HepG2 (cell line): ENCODE measurements around the gene FRG1. TPM values are rescaled to one million over a fixed set of nuclear protein-coding genes. Genes with fewer than 3 reads are reported as not detected.
A peak's percentile ranks its signal among the peaks of the same experiment; 100 is the strongest.

ENCODE experiments used
- BRD4 ChIP-seq: sonication (generic); formaldehyde crosslinking; IDR thresholded peaks from 2 replicates; pipeline ENCODE4 v1.4.0; 2020; ENCODE audit warnings: missing genetic modification reagents
- CHCHD3 ChIP-seq: sonication (generic); formaldehyde crosslinking; IDR thresholded peaks from 2 replicates; pipeline ENCODE4 v1.8.0; 2022; ENCODE audit warnings: mild to moderate bottlenecking, missing genetic modification reagents, moderate library complexity
- CREB1 ChIP-seq, 2 experiments: fragments of 450-650 bp in 1 of 2; IDR thresholded peaks; 2 replicates each; pipeline ENCODE4 v1.6.1; 2016 to 2017; ENCODE audit warnings: control low read depth in 1 of 2, mild to moderate bottlenecking in 1 of 2, missing compliant biosample characterization in 1 of 2, missing genetic modification characterization in 1 of 2
- DMAP1 ChIP-seq: IDR thresholded peaks from 2 replicates; pipeline ENCODE4 v1.6.1; 2016
- GATAD1 ChIP-seq: IDR thresholded peaks from 2 replicates; pipeline ENCODE4 v1.6.1; 2016; ENCODE audit warnings: missing genetic modification reagents, missing compliant biosample characterization
- HOXA7 ChIP-seq: sonication (generic); formaldehyde crosslinking; IDR thresholded peaks from 2 replicates; pipeline ENCODE4 v1.8.1; 2022; ENCODE audit warnings: mild to moderate bottlenecking, missing genetic modification reagents, moderate library complexity
- HOXD1 ChIP-seq: sonication (generic); formaldehyde crosslinking; IDR thresholded peaks from 2 replicates; pipeline ENCODE4 v1.5.0; 2020; ENCODE audit warnings: missing genetic modification reagents
- KMT2B ChIP-seq: IDR thresholded peaks from 2 replicates; pipeline ENCODE4 v1.6.1; 2016; ENCODE audit warnings: missing genetic modification reagents, missing compliant biosample characterization
- LCORL ChIP-seq, 2 experiments: fragments of 450-650 bp in 1 of 2; sonication (generic) in 1 of 2; formaldehyde crosslinking in 1 of 2; IDR thresholded peaks; 2 replicates each; pipeline versions ENCODE4 v1.5.0 to v1.6.1; 2017 to 2020; ENCODE audit warnings: antibody characterized with exemption in 1 of 2, missing genetic modification reagents in 1 of 2
- MZF1 ChIP-seq: sonication (generic); formaldehyde crosslinking; IDR thresholded peaks from 2 replicates; pipeline ENCODE4 v1.8.1; 2023; ENCODE audit warnings: mild to moderate bottlenecking, missing genetic modification reagents, borderline replicate concordance
- NFYC ChIP-seq: IDR thresholded peaks from 2 replicates; pipeline ENCODE4 v1.6.1; 2016; ENCODE audit warnings: missing genetic modification reagents, missing compliant biosample characterization
- REL ChIP-seq: sonication (generic); formaldehyde crosslinking; conservative IDR thresholded peaks from 2 replicates; pipeline ENCODE4 v1.8.0; 2022; ENCODE audit warnings: mild to moderate bottlenecking, missing genetic modification reagents, moderate library complexity
- SOX5 ChIP-seq: IDR thresholded peaks from 2 replicates; pipeline ENCODE4 v1.6.1; 2016; ENCODE audit warnings: borderline replicate concordance
- STAT6 ChIP-seq: sonication (generic); formaldehyde crosslinking; IDR thresholded peaks from 2 replicates; pipeline ENCODE4 v1.4.0; 2020; ENCODE audit warnings: missing genetic modification reagents, mild to moderate bottlenecking, borderline replicate concordance
- YY1 ChIP-seq: IDR thresholded peaks from 2 replicates; pipeline ENCODE4 v1.6.1; 2011; ENCODE audit warnings: low read length, low read depth, moderate library complexity, mild to moderate bottlenecking; ENCODE audit not compliant: insufficient read depth, insufficient replicate concordance
- ZNF280B ChIP-seq: sonication (generic); formaldehyde crosslinking; IDR thresholded peaks from 2 replicates; pipeline ENCODE4 v1.5.0; 2020; ENCODE audit warnings: missing genetic modification reagents, mild to moderate bottlenecking, borderline replicate concordance
- ZNF558 ChIP-seq: sonication (generic); formaldehyde crosslinking; IDR thresholded peaks from 2 replicates; pipeline ENCODE4 v1.9.0; 2022; ENCODE audit warnings: mild to moderate bottlenecking, missing genetic modification reagents, borderline replicate concordance
- ZNF772 ChIP-seq: sonication (generic); formaldehyde crosslinking; IDR thresholded peaks from 2 replicates; pipeline ENCODE4 v1.5.0; 2020; ENCODE audit warnings: mild to moderate bottlenecking, missing genetic modification reagents
- polyA plus RNA-seq, 8 experiments: library from polyadenylated mRNA; depleted of rRNA in 3 of 8; stranded (reverse) in 7 of 8; unstranded in 1 of 8; fragments of >200 nt; fragmentation: Illumina TruSeq in 4 of 8; extraction: Trizol in 4 of 8; gene quantifications; 2 replicates each; pipeline versions ENCODE4 v1.2.1 to v1.2.3, GENCODE V29; 2011 to 2016; ENCODE audit warnings: low read depth in 4 of 8, missing spikeins in 1 of 8, mixed read lengths in 1 of 8; ENCODE audit not compliant: insufficient read depth in 1 of 8
- total RNA-seq, 5 experiments: library from RNA; depleted of rRNA; stranded (reverse); fragments of >200 nt; fragmentation: Illumina TruSeq; extraction: Trizol; gene quantifications; 2 replicates each; pipeline ENCODE4 v1.2.3, GENCODE V29; 2016; ENCODE audit warnings: low read depth in 1 of 5
- TF ChIP-seq, protein P1 (sequence below): sonication (generic); formaldehyde crosslinking; IDR thresholded peaks from 2 replicates; pipeline ENCODE4 v1.5.0; 2020; ENCODE audit warnings: missing genetic modification reagents
- TF ChIP-seq, protein P2 (sequence below): sonication (generic); formaldehyde crosslinking; conservative IDR thresholded peaks from 2 replicates; pipeline ENCODE4 v1.4.0; 2020; ENCODE audit warnings: missing genetic modification reagents

Gene FRG1
- total and polyA plus RNA-seq, 2 of the 13 experiments (the other 11 are each of a cell fraction or from before 2014, with no cell fraction given): 5.7 to 42.6 TPM

DNA sequence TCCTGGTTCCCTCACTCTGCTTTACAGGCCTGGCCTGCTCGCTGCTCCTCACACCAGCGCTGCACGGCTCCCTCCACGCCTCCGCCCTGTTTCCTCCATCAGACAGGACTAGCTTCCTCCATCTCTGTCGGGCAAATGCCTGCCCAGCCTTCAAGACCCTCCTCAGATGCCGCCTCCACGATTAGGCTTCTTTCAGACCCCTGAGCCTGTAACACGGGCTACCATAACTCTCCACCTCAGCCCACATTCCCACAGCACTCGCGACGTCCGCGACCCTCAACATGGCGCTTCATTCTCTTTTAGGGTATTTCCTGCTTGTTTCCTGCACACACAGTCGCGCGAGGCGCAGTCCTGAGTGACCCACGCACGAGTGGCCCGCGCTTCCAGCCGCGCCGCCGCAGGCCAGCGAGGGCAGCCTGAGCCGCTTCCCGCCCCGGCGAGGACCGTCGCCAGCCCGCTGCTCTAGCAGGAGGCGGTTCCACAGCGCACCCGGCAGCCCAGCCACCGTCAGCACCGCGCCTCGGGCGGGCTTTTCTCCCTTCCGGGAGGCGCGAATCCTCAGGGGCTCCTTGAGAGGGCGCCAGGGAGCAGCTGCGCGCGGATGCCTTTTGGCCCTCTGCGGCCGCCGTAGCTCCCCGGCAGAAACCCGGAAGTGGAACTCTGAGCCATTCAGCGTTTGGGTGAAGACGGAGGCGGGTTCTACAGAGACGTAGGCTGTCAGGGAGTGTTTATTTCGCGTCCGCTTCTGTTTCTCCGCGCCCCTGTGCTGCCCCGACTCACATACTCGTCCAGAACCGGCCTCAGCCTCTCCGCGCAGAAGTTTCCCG lies at the start of gene FRG1 (continued):
- TF ChIP-seq CREB1 (IDR thresholded peaks at IDR 0.05) (peak; percentile 40; the same call in 1 of the 2 replicates), CREB1 (CRISPR knock-in tag; IDR thresholded peaks at IDR 0.05) (peak; percentile 65; the same call in 1 of the 2 replicates), KMT2B (CRISPR knock-in tag) (peak; percentile 98), HOXA7 (no peak), YY1 (peak; percentile 82), HOXD1 (CRISPR knock-in tag) (peak; percentile 61; the same call in 1 of the 2 replicates), STAT6 (peak; percentile 69; the same call in 1 of the 2 replicates), MZF1 (CRISPR knock-in tag) (no peak), ZNF558 (CRISPR knock-in tag) (peak; percentile 79; the same call in 1 of the 2 replicates), BRD4 (CRISPR knock-in tag) (peak; percentile 64; the same call in 1 of the 2 replicates), ZNF280B (CRISPR knock-in tag) (peak; percentile 63), LCORL (IDR thresholded peaks at IDR 0.05) (no peak), LCORL (CRISPR knock-in tag; IDR thresholded peaks at IDR 0.05) (peak; percentile 70; the same call in 1 of the 2 replicates), CHCHD3 (CRISPR knock-in tag) (0 out of 2 replicates have a peak, but pooled peaks have one; percentile 56), GATAD1 (CRISPR knock-in tag) (peak; percentile 94), DMAP1 (peak; percentile 76), ZNF772 (peak; percentile 97), SOX5 (CRISPR knock-in tag) (peak; percentile 64; the same call in 1 of the 2 replicates), NFYC (CRISPR knock-in tag) (peak; percentile 81), REL (0 out of 2 replicates have a peak, but pooled peaks have one; percentile 23)
- TF ChIP-seq, protein P1, sequence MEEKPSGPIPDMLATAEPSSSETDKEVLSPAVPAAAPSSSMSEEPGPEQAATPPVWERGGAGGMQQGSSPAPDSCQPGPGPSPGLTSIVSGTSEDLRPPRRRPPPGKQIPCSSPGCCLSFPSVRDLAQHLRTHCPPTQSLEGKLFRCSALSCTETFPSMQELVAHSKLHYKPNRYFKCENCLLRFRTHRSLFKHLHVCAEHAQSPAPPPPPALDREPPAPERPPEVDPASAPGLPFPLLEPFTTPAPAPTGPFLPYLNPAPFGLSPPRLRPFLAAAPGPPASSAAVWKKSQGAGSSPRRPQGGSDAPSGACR: peak; percentile 83; the same call in 1 of the 2 replicates
- TF ChIP-seq, protein P2, sequence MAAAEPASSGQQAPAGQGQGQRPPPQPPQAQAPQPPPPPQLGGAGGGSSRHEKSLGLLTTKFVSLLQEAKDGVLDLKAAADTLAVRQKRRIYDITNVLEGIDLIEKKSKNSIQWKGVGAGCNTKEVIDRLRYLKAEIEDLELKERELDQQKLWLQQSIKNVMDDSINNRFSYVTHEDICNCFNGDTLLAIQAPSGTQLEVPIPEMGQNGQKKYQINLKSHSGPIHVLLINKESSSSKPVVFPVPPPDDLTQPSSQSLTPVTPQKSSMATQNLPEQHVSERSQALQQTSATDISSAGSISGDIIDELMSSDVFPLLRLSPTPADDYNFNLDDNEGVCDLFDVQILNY: peak; percentile 87
